H1 (cell line): ENCODE data around the gene SLC6A19. TPM values are rescaled to one million over a fixed set of nuclear protein-coding genes. Genes with fewer than 3 reads are reported as not detected.

ENCODE experiments used
- EP300 ChIP-seq, 2 experiments: IDR thresholded peaks; 1 replicate in 1 of 2; 2 replicates in 1 of 2; pipeline ENCODE4 v1.6.1; 2011 to 2012; ENCODE audit warnings: low read depth in 2 of 2, low read length in 2 of 2, mild to moderate bottlenecking in 2 of 2, borderline replicate concordance in 1 of 2, inconsistent platforms in 1 of 2, moderate library complexity in 1 of 2
- POU5F1 ChIP-seq: IDR thresholded peaks from 2 replicates; pipeline ENCODE4 v1.6.1; 2011; ENCODE audit warnings: low read depth, mild to moderate bottlenecking, low read length, moderate library complexity
- polyA plus RNA-seq, 7 experiments: library from polyadenylated mRNA; depleted of rRNA in 3 of 7; stranded (reverse) in 5 of 7; unstranded in 2 of 7; fragments of >200 nt in 5 of 7; fragments of 200-250 nt in 2 of 7; gene quantifications; 1 replicate in 5 of 7; 2 replicates in 1 of 7; 4 replicates in 1 of 7; pipeline versions ENCODE4 v1.2.1 to v1.2.3, GENCODE V29; 2011 to 2013; ENCODE audit warnings: missing spikeins in 2 of 7, mixed read lengths in 2 of 7
- total RNA-seq: library from RNA; stranded (reverse); fragmentation: NEBNext Ultra II Directional; extraction: Animal tissue kit (Norgen Biotek cat#: 25700); gene quantifications from 2 replicates; pipeline ENCODE4 v1.2.1, GENCODE V29; 2021

Gene SLC6A19
- total and polyA plus RNA-seq, 2 of the 8 experiments (the other 6 are each of a cell fraction or from before 2014, with no cell fraction given): 0.02 TPM; not detected in 1

GRCh38 chr5:1249366-1250280 is 48.2 kb downstream of the SLC6A19 start (continued):
- TF ChIP-seq EP300 (IDR thresholded peaks at IDR 0.05; ENCODE audit: borderline replicate concordance in 1 of 2, low read depth in 2 of 2, low read length in 2 of 2) (no peak), POU5F1 (no peak)
